ENCODE data around the gene FMR1.

DNA sequence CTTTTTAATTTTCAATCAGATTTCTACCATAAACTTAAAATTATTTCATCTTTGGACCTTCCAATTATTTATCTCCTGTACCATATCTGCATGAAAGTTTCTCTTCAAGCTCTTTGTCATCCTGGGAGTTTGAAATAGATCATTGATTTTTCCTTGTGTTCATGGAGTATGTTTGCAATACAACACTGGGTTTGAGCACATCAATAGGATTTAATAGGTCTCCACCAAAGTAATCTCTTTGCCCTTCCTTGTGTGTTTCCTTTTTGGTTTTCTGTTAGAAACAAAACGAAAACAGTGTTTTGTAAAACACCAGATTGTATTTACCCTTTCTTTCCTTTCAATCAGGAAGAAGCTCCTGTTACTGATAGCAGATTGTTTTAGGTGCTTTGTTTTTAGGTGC, 11.9 kb downstream of the FMR1 start:
- TF ChIP-seq POLR2A (IDR thresholded peaks at IDR 0.05; ENCODE audit: low read length) (no peak), GATA1 (IDR thresholded peaks at IDR 0.05; ENCODE audit: low read depth, low read length) (no peak)
